ENCODE measurements around the gene FBLN1.
A peak's percentile ranks its signal among the peaks of the same experiment; 100 is the strongest.
"Not testable (repeated sequence)": the region's sequence is repeated elsewhere in the genome, so short reads cannot be mapped to it uniquely, and the experiment has no call there.

The FBLN1 gene

DNA sequence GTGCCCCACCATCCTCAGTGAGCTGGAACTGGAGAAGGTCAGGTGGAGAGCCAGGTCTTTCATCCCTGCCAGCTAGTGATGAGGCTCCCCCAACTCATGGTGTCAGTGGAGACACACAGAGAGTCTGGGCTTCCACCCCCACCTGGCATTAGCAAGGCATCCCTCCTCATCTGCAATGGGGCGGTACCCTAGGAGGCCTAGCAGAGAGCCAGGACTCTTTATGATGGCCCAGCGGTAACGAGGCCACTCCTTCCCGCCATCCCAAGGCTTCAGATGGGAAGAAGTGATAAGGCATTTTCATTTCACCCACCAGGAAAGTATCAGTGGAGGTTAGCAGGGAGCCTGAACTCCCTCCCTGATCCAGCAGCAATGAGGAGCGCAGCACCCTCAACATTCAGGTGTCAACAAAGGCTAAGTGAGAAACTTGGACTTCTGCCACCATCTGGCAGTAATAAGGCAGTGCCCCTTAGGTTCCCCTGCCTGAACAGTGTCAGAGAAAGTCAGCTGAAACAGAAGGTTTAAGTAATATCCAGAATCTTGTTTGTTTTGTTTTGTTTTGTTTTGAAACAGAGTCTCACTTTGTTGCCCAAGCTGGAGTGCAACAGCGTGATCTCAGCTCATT is 40.5 kb upstream of the FBLN1 start:
- H3K9me2 ChIP-seq (ENCODE audit: low read depth, low read length), result no peaks in the 10 kb centered on the region
- no peaks in the 10 kb centered on the region for H4K20me1 ChIP-seq (ENCODE audit: insufficient read depth, low read length)
- H3K9me3 ChIP-seq (ENCODE audit: low read length), result no peaks in the 10 kb centered on the region
- no peaks in the 10 kb centered on the region for H3K27me3 ChIP-seq (ENCODE audit: insufficient read depth, low read length)
- H3K4me3 ChIP-seq (ENCODE audit: low read depth, low read length, poor library complexity, severe bottlenecking), result no peak overlapping the region
- H3K79me2 ChIP-seq (ENCODE audit: insufficient read depth, low read length), result no peaks in the 10 kb centered on the region
- H3F3A ChIP-seq (ENCODE audit: insufficient read depth, low read length), result no peaks in the 10 kb centered on the region
- no peak overlapping the region for H3K4me2 ChIP-seq (ENCODE audit: low read length)
- no peak overlapping the region for H3K9ac ChIP-seq (ENCODE audit: low read length)
- TF ChIP-seq EZH2 (IDR thresholded peaks at IDR 0.05; ENCODE audit: borderline replicate concordance, low read length) (no peak), CTCF (IDR thresholded peaks at IDR 0.05; ENCODE audit: low read length) (peak; percentile 61)
- no peaks in the 10 kb centered on the region; the same call in 1 of the 2 replicates for H3K36me3 ChIP-seq (ENCODE audit: insufficient read depth, low read length)
- no peak overlapping the region for H3K27ac ChIP-seq (ENCODE audit: low read depth, low read length, poor library complexity, severe bottlenecking)
- no peak overlapping the region for H2AFZ ChIP-seq (ENCODE audit: low read length)
- H3K4me1 ChIP-seq (ENCODE audit: insufficient read depth, low read length, severe bottlenecking), result no peaks in the 10 kb centered on the region

GRCh38 chr22:45463691-45464090 is 39.0 kb upstream of the FBLN1 start:
- H3K4me3 ChIP-seq (ENCODE audit: low read depth, low read length, poor library complexity, severe bottlenecking); H4K20me1 ChIP-seq (ENCODE audit: insufficient read depth, low read length); H3F3A ChIP-seq (ENCODE audit: insufficient read depth, low read length); H3K27ac ChIP-seq (ENCODE audit: low read depth, low read length, poor library complexity, severe bottlenecking); H3K9me2 ChIP-seq (ENCODE audit: low read depth, low read length); H2AFZ ChIP-seq (ENCODE audit: low read length); H3K4me1 ChIP-seq (ENCODE audit: insufficient read depth, low read length, severe bottlenecking); H3K4me2 ChIP-seq (ENCODE audit: low read length); H3K79me2 ChIP-seq (ENCODE audit: insufficient read depth, low read length); H3K9me3 ChIP-seq (ENCODE audit: low read length); H3K36me3 ChIP-seq (ENCODE audit: insufficient read depth, low read length); H3K27me3 ChIP-seq (ENCODE audit: insufficient read depth, low read length); H3K9ac ChIP-seq (ENCODE audit: low read length): not testable (repeated sequence)

DNA sequence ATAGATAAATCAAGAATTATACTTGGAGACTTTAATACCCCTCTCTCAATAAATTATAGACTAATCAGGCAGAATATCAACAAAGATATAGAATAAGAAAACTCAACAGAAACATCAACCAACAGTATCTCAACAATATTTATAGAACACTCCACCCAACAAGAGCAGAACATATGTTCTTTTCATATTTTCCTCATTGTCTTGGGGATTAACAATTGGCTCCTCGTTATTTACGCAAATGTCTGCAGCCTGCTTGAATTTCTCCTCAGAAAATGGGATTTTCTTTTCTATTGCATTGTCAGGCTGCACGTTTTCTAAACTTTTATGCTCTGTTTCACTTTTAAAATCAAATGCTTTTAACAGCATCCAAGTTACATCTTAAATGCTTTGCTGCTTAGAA is 37.0 kb upstream of the FBLN1 start:
- Histone ChIP-seq H3K4me2 (ENCODE audit: low read length) (no peak overlapping the region), H3K36me3 (ENCODE audit: insufficient read depth, low read length) (no peaks in the 10 kb centered on the region; the same call in 1 of the 2 replicates), H3K4me3 (ENCODE audit: low read depth, low read length, poor library complexity, severe bottlenecking) (no peak overlapping the region), H3K9ac (ENCODE audit: low read length) (no peak overlapping the region), H3K9me3 (ENCODE audit: low read length) (no peaks in the 10 kb centered on the region), H3K4me1 (ENCODE audit: insufficient read depth, low read length, severe bottlenecking) (no peaks in the 10 kb centered on the region), H3K9me2 (ENCODE audit: low read depth, low read length) (no peaks in the 10 kb centered on the region), H3K27me3 (ENCODE audit: insufficient read depth, low read length) (no peaks in the 10 kb centered on the region; the same call in 1 of the 2 replicates), H3K79me2 (ENCODE audit: insufficient read depth, low read length) (no peaks in the 10 kb centered on the region), H4K20me1 (ENCODE audit: insufficient read depth, low read length) (no peaks in the 10 kb centered on the region), H2AFZ (ENCODE audit: low read length) (no peak overlapping the region), H3F3A (ENCODE audit: insufficient read depth, low read length) (no peaks in the 10 kb centered on the region), H3K27ac (ENCODE audit: low read depth, low read length, poor library complexity, severe bottlenecking) (no peak overlapping the region)
- TF ChIP-seq CTCF (IDR thresholded peaks at IDR 0.05; ENCODE audit: low read length), result no peak
- no peak for TF ChIP-seq EZH2 (IDR thresholded peaks at IDR 0.05; ENCODE audit: borderline replicate concordance, low read length)

GRCh38 chr22:45468872-45469271 is 33.8 kb upstream of the FBLN1 start:
- Histone ChIP-seq H3K9me3 (ENCODE audit: low read length) (no peaks in the 10 kb centered on the region), H3K4me2 (ENCODE audit: low read length) (no peak overlapping the region), H3K4me3 (ENCODE audit: low read depth, low read length, poor library complexity, severe bottlenecking) (no peak overlapping the region), H3K27ac (ENCODE audit: low read depth, low read length, poor library complexity, severe bottlenecking) (no peak overlapping the region), H3K9ac (ENCODE audit: low read length) (no peak overlapping the region), H4K20me1 (ENCODE audit: insufficient read depth, low read length) (no peaks in the 10 kb centered on the region), H3K27me3 (ENCODE audit: insufficient read depth, low read length) (no peaks in the 10 kb centered on the region; the same call in 1 of the 2 replicates), H3K9me2 (ENCODE audit: low read depth, low read length) (no peaks in the 10 kb centered on the region), H3K4me1 (ENCODE audit: insufficient read depth, low read length, severe bottlenecking) (no peaks in the 10 kb centered on the region), H3K79me2 (ENCODE audit: insufficient read depth, low read length) (no peaks in the 10 kb centered on the region), H2AFZ (ENCODE audit: low read length) (no peak overlapping the region), H3K36me3 (ENCODE audit: insufficient read depth, low read length) (no peaks in the 10 kb centered on the region; the same call in 1 of the 2 replicates), H3F3A (ENCODE audit: insufficient read depth, low read length) (no peaks in the 10 kb centered on the region)
- no peak for TF ChIP-seq EZH2 (IDR thresholded peaks at IDR 0.05; ENCODE audit: borderline replicate concordance, low read length)
- no peak for TF ChIP-seq CTCF (IDR thresholded peaks at IDR 0.05; ENCODE audit: low read length)

All from OCI-LY1 (cell line).